Uterus (tissue), 4 donors: ENCODE data around the gene CENPC. TPM values are rescaled to one million over a fixed set of nuclear protein-coding genes. Genes with fewer than 3 reads are reported as not detected.
"Not testable (repeated sequence)": the region's sequence is repeated elsewhere in the genome, so short reads cannot be mapped to it uniquely, and the experiment has no call there.

ENCODE experiments used
- DNase-seq, 2 donors: peaks; one replicate each; pipeline ENCODE4 v3.0.0-alpha.2; 2019 to 2020
- H3K27ac ChIP-seq, 2 donors: fragments of 200-600 bp; sonication (generic); 1 replicate in 1 of 2; 2 replicates in 1 of 2; pipeline ENCODE4 v1.5.1; 2016 to 2018
- H3K27me3 ChIP-seq, 2 donors: fragments of 200-600 bp; sonication (generic); one replicate each; pipeline ENCODE4 v1.5.1; 2018 to 2019; ENCODE audit warnings: control low read depth in 1 of 2
- H3K36me3 ChIP-seq, 2 donors: fragments of 200-600 bp; sonication (generic); one replicate each; pipeline ENCODE4 v1.5.1; 2019; ENCODE audit warnings: control low read depth in 1 of 2
- H3K4me1 ChIP-seq, 2 donors: fragments of 200-600 bp; sonication (generic); one replicate each; pipeline ENCODE4 v1.5.1; 2018 to 2019; ENCODE audit warnings: control low read depth in 1 of 2
- H3K4me3 ChIP-seq, 2 donors: fragments of 200-600 bp; sonication (generic); 1 replicate in 1 of 2; 2 replicates in 1 of 2; pipeline ENCODE4 v1.5.1; 2018 to 2019; ENCODE audit warnings: mild to moderate bottlenecking in 1 of 2
- H3K9me3 ChIP-seq, 2 donors: fragments of 200-600 bp; sonication (generic); one replicate each; pipeline ENCODE4 v1.5.1; 2019; ENCODE audit warnings: control low read depth in 1 of 2
- CTCF ChIP-seq, 4 experiments: fragments of 200-600 bp in 2 of 4; fragments of 450-650 bp in 2 of 4; sonication (generic) in 2 of 4; IDR thresholded peaks; one replicate each; pipeline ENCODE4 v1.5.1; 2016 to 2019; ENCODE audit warnings: antibody characterized with exemption in 4 of 4, mild to moderate bottlenecking in 2 of 4, moderate library complexity in 1 of 4
- POLR2A ChIP-seq, 2 donors: fragments of 450-650 bp; IDR thresholded peaks; one replicate each; pipeline ENCODE4 v1.6.1; 2016; ENCODE audit warnings: antibody characterized with exemption in 2 of 2, mild to moderate bottlenecking in 1 of 2, moderate library complexity in 1 of 2
- intact Hi-C: fragments of 100-400 bp; cut with DNase I; formaldehyde crosslinking; loops from one replicate; pipeline ENCODE4 v1.15.1; 2023; ENCODE audit warnings: low total_unique reads
- total RNA-seq, 4 donors: library from RNA; depleted of rRNA in 3 of 4; stranded (reverse); fragments of >200 nt in 3 of 4; gene quantifications; one replicate each; pipeline versions ENCODE4 v1.1.0 to v1.2.4, GENCODE V29; 2014 to 2023
- donor health status: DM: yes; HTN: yes; CAD: no.

CENPC gene
- total RNA-seq, 4 donors from 2014 or later: 10.8 to 63.0 (median 29.1) TPM

GRCh38 chr4:67542076-67542475 is 3.2 kb downstream of the CENPC start:
- no peak overlapping the region for H3K27ac ChIP-seq
- intact Hi-C loops: no loop called here
- H3K9me3 ChIP-seq: no peaks in the 10 kb centered on the region
- no peak for DNase-seq
- no peaks in the 10 kb centered on the region for H3K36me3 ChIP-seq
- no peaks in the 10 kb centered on the region for H3K4me1 ChIP-seq
- TF ChIP-seq POLR2A (IDR thresholded peaks at IDR 0.05): no peak
- TF ChIP-seq CTCF (IDR thresholded peaks at IDR 0.05): no peak
- no peaks in the 10 kb centered on the region for H3K27me3 ChIP-seq
- no peak overlapping the region for H3K4me3 ChIP-seq

GRCh38 chr4:67539830-67540229 is 5.5 kb downstream of the CENPC start:
- Histone ChIP-seq H3K9me3 (no peaks in the 10 kb centered on the region), H3K4me1 (no peaks in the 10 kb centered on the region), H3K4me3 (no peak overlapping the region), H3K27me3 (no peaks in the 10 kb centered on the region), H3K27ac (no peak overlapping the region), H3K36me3 (no peaks in the 10 kb centered on the region)
- DNase-seq: no peak
- intact Hi-C loops: no loop called here
- TF ChIP-seq POLR2A (IDR thresholded peaks at IDR 0.05) (no peak), CTCF (IDR thresholded peaks at IDR 0.05) (no peak)

GRCh38 chr4:67535280-67535840 is 9.9 kb downstream of the CENPC start:
- H3K27ac ChIP-seq: no peak overlapping the region
- no peaks in the 10 kb centered on the region for H3K27me3 ChIP-seq
- no peaks in the 10 kb centered on the region for H3K36me3 ChIP-seq
- TF ChIP-seq CTCF (IDR thresholded peaks at IDR 0.05): no peak
- TF ChIP-seq POLR2A (IDR thresholded peaks at IDR 0.05): no peak
- no peak for DNase-seq
- intact Hi-C loops: no loop called here
- H3K9me3 ChIP-seq: no peaks in the 10 kb centered on the region
- no peaks in the 10 kb centered on the region for H3K4me1 ChIP-seq
- no peak overlapping the region for H3K4me3 ChIP-seq

GRCh38 chr4:67533112-67533511 is 12.2 kb downstream of the CENPC start:
- Histone ChIP-seq H3K36me3 (no peaks in the 10 kb centered on the region), H3K4me3 (no peak overlapping the region), H3K4me1 (no peaks in the 10 kb centered on the region), H3K27me3 (no peaks in the 10 kb centered on the region), H3K9me3 (no peaks in the 10 kb centered on the region), H3K27ac (no peak overlapping the region)
- no peak for DNase-seq
- TF ChIP-seq POLR2A (IDR thresholded peaks at IDR 0.05): no peak
- no peak for TF ChIP-seq CTCF (IDR thresholded peaks at IDR 0.05)
- intact Hi-C loops: no loop called here

- H3K27ac ChIP-seq, intact Hi-C loops, H3K27me3 ChIP-seq, DNase-seq, H3K36me3 ChIP-seq, H3K4me3 ChIP-seq, H3K4me1 ChIP-seq, H3K9me3 ChIP-seq: not testable (repeated sequence)
Measured at GRCh38 chr4:67532397-67532796, 12.9 kb downstream of the CENPC start.
